Measurements from ENCODE around the gene AKR1C4.

Gene AKR1C4

DNA sequence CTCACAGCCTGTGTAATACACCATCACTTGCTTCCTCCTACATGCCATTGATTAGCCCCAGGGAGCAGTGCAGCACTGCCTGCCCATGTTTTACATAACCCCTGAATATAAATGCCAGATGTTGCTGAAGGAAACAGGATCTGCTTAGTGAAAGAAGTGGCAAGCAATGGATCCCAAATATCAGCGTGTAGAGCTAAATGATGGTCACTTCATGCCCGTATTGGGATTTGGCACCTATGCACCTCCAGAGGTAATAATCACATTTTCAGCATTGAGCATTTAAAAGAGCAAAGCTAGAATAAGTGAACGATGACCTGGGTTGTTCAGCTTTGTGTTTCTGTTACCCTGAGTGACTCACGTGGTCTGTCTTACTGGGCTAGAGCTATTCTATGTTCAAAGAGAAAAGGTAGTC is at the start of gene AKR1C4:
AKR1C4 (plus strand) TSS at position 136 of the 412 bp plus-strand sequence; CDS start at position 167, 31 bp downstream.
- no peak within 1 kb of the TSS for H3K4me3 ChIP-seq (ENCODE audit: low read depth in 1 of 2, low read length in 2 of 2)
- no peaks in the 10 kb centered on the region for H3K27me3 ChIP-seq (ENCODE audit: control insufficient read depth in 1 of 2, insufficient read depth in 2 of 2, low read length in 2 of 2)
- H3K9ac ChIP-seq (ENCODE audit: low read length): no peak within 1 kb of the TSS

DNA sequence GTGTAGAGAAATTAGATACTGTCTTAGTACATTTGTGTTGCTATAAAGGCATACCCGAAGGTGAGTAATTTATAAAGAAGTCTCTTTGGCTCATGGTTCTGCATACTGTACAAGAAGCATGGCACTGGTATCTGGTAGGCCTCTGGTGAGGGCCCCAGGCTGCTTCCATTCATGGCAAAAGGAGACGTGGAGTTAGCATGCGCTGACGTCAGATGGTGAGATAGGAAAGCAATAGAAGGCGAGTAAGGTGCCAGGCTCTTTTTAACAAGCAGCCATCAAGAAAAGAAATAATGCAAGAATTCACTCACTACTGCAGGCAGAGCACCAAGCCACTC is 49.8 kb upstream of the AKR1C4 start:
- Histone ChIP-seq H3K27ac (ENCODE audit: low read depth, low read length) (no peak overlapping the region), H3K4me3 (ENCODE audit: low read depth in 1 of 2, low read length in 2 of 2) (no peak overlapping the region), H3K36me3 (ENCODE audit: insufficient read depth, low read length) (no peaks in the 10 kb centered on the region), H3K9me3 (ENCODE audit: low read length) (no peaks in the 10 kb centered on the region), H3K4me1 (ENCODE audit: insufficient read depth, low read length) (no peaks in the 10 kb centered on the region), H3K27me3 (ENCODE audit: control insufficient read depth in 1 of 2, insufficient read depth in 2 of 2, low read length in 2 of 2) (no peaks in the 10 kb centered on the region), H3K9ac (ENCODE audit: low read length) (no peak overlapping the region)

More for the DNA sequence above, at the start of gene AKR1C4:
- Histone ChIP-seq H3K36me3 (ENCODE audit: insufficient read depth, low read length) (no peaks in the 10 kb centered on the region), H3K9me3 (ENCODE audit: low read length) (no peaks in the 10 kb centered on the region), H3K27ac (ENCODE audit: low read depth, low read length) (no peak within 1 kb of the TSS), H3K4me1 (ENCODE audit: insufficient read depth, low read length) (no peaks in the 10 kb centered on the region)

DNA sequence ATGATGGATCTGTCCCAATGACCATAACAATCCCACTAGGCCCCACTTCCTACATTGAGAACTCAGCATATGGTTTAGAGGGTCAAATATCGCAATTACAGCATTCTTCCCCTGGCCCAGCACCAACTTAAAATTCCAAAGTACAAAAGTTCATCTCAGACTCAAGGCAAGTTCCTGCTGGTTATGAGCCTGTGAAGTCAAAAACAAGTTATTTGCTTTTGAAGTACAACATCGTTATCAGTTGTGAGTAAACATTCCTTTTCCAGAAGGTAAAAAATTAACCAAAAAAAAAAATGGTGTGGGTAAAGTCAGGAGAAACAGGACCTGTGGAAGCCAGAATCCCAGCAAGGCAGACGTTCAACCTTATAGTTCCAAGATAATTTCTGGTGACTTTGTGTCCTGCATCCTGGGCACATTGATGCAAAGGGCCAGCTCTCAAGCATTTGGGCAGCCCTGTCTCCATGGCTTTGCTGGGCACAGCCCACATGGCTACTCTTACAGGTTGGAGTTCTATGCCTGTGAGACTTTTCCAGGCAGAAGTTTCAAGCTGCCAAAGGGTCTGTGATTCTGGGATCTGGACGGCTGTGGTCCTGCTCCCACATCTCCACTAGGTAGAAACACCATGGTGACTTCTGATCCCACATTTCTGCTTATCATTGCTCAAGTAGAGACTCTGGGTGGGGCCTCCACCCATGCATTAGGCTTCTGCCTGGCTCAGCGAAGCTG is 49.2 kb upstream of the AKR1C4 start:
- no peaks in the 10 kb centered on the region for H3K4me1 ChIP-seq (ENCODE audit: insufficient read depth, low read length)
- H3K9me3 ChIP-seq (ENCODE audit: low read length): no peaks in the 10 kb centered on the region
- no peaks in the 10 kb centered on the region for H3K27me3 ChIP-seq (ENCODE audit: control insufficient read depth in 1 of 2, insufficient read depth in 2 of 2, low read length in 2 of 2)
- H3K9ac ChIP-seq (ENCODE audit: low read length): no peak overlapping the region
- H3K36me3 ChIP-seq (ENCODE audit: insufficient read depth, low read length): no peaks in the 10 kb centered on the region
- H3K4me3 ChIP-seq (ENCODE audit: low read depth in 1 of 2, low read length in 2 of 2): no peak overlapping the region
- no peak overlapping the region for H3K27ac ChIP-seq (ENCODE audit: low read depth, low read length)

DNA sequence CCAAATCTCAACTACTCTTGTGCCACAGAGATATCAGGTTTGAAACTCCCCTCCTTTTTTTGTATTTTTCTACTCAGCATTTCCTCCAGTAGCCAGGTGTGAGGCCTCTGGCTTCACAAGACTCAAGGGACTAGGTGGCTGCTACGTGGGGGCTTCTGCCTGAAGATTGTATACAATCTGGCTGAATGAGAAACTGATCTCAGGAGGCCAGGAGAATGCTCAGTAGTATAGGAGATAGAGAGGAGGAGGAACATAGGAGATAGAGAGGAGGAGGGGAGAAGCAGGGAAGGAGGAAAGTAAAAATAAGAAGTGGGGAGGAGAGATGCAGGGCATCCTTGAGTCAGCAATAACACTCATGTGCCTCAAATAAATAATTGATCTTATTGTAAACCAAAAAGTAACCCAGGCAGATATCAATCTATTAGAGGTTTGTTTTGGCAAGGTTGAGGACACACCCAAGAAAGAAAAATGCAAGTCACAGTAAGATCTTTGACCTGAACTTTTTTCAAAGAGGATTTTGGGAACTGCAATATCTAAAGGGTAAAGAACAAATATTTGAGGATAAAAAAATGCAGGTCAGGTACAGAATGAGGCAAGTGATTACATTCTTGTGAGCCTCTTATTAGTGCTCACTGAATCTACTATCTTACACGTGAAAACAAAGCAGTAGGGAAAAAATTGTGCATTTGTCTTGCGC is 48.5 kb upstream of the AKR1C4 start:
- Histone ChIP-seq H3K4me1 (ENCODE audit: insufficient read depth, low read length) (no peaks in the 10 kb centered on the region), H3K9me3 (ENCODE audit: low read length) (no peaks in the 10 kb centered on the region), H3K36me3 (ENCODE audit: insufficient read depth, low read length) (no peaks in the 10 kb centered on the region), H3K27ac (ENCODE audit: low read depth, low read length) (no peak overlapping the region), H3K9ac (ENCODE audit: low read length) (no peak overlapping the region), H3K4me3 (ENCODE audit: low read depth in 1 of 2, low read length in 2 of 2) (no peak overlapping the region), H3K27me3 (ENCODE audit: control insufficient read depth in 1 of 2, insufficient read depth in 2 of 2, low read length in 2 of 2) (no peaks in the 10 kb centered on the region)

DNA sequence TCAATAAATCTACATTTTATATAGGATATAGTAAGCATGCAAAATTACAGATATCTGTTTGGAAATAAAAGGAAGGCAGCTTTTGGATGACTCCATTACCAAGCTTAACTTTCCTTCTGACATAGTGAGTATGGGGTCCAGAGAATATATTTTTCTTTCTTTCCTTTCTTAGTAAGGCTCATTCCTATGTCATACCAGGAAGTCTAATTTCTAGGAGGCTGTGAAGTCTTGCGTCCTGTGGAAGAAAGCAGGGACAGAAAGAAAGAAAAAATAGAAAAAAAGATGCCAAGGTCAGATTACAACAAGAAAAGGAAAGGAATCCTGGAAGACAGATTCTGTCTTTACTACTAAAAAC is 48.0 kb upstream of the AKR1C4 start:
- Histone ChIP-seq H3K27me3 (ENCODE audit: control insufficient read depth in 1 of 2, insufficient read depth in 2 of 2, low read length in 2 of 2) (no peaks in the 10 kb centered on the region), H3K27ac (ENCODE audit: low read depth, low read length) (no peak overlapping the region), H3K4me1 (ENCODE audit: insufficient read depth, low read length) (no peaks in the 10 kb centered on the region), H3K36me3 (ENCODE audit: insufficient read depth, low read length) (no peaks in the 10 kb centered on the region), H3K4me3 (ENCODE audit: low read depth in 1 of 2, low read length in 2 of 2) (no peak overlapping the region), H3K9me3 (ENCODE audit: low read length) (no peaks in the 10 kb centered on the region), H3K9ac (ENCODE audit: low read length) (no peak overlapping the region)

DNA sequence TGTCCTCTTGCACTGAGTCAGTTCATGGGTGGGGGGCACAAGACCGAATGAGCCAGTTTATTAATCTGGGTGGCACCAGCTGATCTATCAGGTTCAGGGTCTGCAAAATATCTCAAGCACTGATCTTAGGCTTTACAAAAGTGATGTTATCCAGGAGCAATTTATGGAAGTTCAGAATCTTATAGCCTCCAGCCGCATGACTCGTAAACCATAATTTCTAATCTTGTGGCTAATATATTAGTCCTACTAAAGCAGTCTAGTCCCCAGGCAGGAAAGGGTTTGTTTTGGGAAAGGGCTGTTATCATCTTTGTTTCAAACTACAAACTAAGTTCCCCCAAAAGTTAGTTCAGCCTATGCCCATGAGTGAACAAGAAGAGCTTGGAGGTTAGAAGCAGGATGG is 45.6 kb upstream of the AKR1C4 start:
- Histone ChIP-seq H3K27me3 (ENCODE audit: control insufficient read depth in 1 of 2, insufficient read depth in 2 of 2, low read length in 2 of 2) (no peaks in the 10 kb centered on the region), H3K27ac (ENCODE audit: low read depth, low read length) (no peak overlapping the region), H3K9ac (ENCODE audit: low read length) (no peak overlapping the region), H3K4me1 (ENCODE audit: insufficient read depth, low read length) (no peaks in the 10 kb centered on the region), H3K36me3 (ENCODE audit: insufficient read depth, low read length) (no peaks in the 10 kb centered on the region), H3K4me3 (ENCODE audit: low read depth in 1 of 2, low read length in 2 of 2) (no peak overlapping the region), H3K9me3 (ENCODE audit: low read length) (no peaks in the 10 kb centered on the region)

DNA sequence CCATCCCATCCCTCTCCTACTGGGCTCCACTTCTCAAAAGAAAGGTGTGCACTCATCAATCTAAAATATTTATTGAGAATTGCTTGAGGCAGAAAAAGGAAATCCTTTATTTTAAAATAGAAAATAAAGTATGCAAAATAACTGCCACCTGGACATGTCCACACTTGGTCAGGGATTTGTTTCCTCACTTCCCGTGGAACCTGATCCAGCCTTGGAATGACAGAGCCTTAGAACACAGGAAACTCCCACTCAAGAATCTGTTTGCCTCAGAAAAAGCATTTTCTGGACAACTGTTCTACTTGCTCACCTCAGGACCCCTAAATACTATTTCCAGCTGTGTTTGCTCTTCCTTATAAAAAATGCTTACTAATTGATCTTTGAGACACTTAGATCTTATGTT is 40.7 kb upstream of the AKR1C4 start:
- no peak overlapping the region for H3K4me3 ChIP-seq (ENCODE audit: low read depth in 1 of 2, low read length in 2 of 2)
- no peaks in the 10 kb centered on the region for H3K27me3 ChIP-seq (ENCODE audit: control insufficient read depth in 1 of 2, insufficient read depth in 2 of 2, low read length in 2 of 2)
- no peaks in the 10 kb centered on the region for H3K9me3 ChIP-seq (ENCODE audit: low read length)
- H3K4me1 ChIP-seq (ENCODE audit: insufficient read depth, low read length): no peaks in the 10 kb centered on the region
- no peak overlapping the region for H3K27ac ChIP-seq (ENCODE audit: low read depth, low read length)
- H3K36me3 ChIP-seq (ENCODE audit: insufficient read depth, low read length): no peaks in the 10 kb centered on the region
- H3K9ac ChIP-seq (ENCODE audit: low read length): no peak overlapping the region

DNA sequence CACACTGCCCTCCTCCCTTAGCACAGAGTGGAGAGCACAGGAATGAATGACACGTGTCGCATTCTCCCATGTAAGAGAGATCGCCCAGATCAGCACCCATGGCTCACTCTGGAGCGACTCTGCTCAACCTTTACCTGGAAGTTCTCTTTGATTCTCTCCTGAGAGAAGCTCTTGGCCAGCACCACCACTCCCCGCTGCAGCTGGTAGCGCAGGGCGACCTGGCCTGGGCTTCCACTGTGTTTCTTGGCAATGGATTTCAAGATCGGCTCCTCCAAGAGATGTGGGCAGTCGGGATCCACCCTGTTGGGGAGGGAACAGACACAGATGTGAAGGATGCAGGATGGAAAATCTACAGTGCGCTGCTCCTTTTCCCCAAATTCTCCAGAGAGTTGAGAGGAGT is 39.1 kb upstream of the AKR1C4 start:
- Histone ChIP-seq H3K9ac (ENCODE audit: low read length) (no peak overlapping the region), H3K4me3 (ENCODE audit: low read depth in 1 of 2, low read length in 2 of 2) (no peak overlapping the region), H3K9me3 (ENCODE audit: low read length) (no peaks in the 10 kb centered on the region), H3K36me3 (ENCODE audit: insufficient read depth, low read length) (no peaks in the 10 kb centered on the region), H3K27me3 (ENCODE audit: control insufficient read depth in 1 of 2, insufficient read depth in 2 of 2, low read length in 2 of 2) (no peaks in the 10 kb centered on the region), H3K4me1 (ENCODE audit: insufficient read depth, low read length) (no peaks in the 10 kb centered on the region), H3K27ac (ENCODE audit: low read depth, low read length) (no peak overlapping the region)

DNA sequence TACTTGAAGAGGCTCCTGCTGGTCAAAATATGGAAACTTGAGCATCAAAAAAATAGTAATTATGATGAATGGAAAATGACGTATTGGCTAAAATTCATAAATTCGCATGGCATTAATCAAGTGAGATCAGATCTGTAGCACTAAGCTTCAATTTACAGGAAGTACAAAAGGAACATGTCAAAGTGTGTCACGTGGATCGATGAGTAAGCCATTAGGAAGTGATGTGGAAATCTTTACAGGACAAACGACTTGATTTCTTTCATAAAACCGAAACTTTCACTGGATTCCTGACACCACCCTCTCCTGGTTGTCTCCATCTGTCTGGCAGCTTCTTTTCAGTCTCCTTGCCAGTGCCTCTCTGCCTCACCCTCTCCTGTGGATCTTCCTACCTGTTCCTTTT is 37.5 kb upstream of the AKR1C4 start:
- Histone ChIP-seq H3K4me3 (ENCODE audit: low read depth in 1 of 2, low read length in 2 of 2) (no peak overlapping the region), H3K27ac (ENCODE audit: low read depth, low read length) (no peak overlapping the region), H3K9me3 (ENCODE audit: low read length) (no peaks in the 10 kb centered on the region), H3K4me1 (ENCODE audit: insufficient read depth, low read length) (no peaks in the 10 kb centered on the region), H3K9ac (ENCODE audit: low read length) (no peak overlapping the region), H3K36me3 (ENCODE audit: insufficient read depth, low read length) (no peaks in the 10 kb centered on the region), H3K27me3 (ENCODE audit: control insufficient read depth in 1 of 2, insufficient read depth in 2 of 2, low read length in 2 of 2) (no peaks in the 10 kb centered on the region)

DNA sequence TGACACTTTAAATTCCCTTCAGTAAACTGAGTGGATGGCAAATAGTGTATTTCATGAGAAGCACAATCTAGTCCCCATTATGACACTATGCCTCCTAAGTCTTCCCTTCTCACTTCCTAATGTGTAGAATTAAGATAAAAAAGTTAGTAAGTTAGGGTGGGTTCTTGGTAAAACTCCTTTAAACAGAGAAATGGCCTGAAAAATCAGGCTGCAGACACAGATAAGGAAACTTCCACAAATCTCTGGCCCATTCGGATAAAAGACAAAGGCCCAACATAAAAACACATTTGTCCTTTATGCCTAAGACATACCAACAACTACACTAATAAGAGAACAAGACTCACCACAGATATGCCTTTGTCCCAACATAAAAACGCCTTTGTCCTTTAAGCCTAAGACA is 33.1 kb upstream of the AKR1C4 start:
- Histone ChIP-seq H3K9me3 (ENCODE audit: low read length) (peaks cover 11% of the 10 kb centered on the region), H3K36me3 (ENCODE audit: insufficient read depth, low read length) (no peaks in the 10 kb centered on the region), H3K9ac (ENCODE audit: low read length) (no peak overlapping the region), H3K27ac (ENCODE audit: low read depth, low read length) (no peak overlapping the region), H3K4me1 (ENCODE audit: insufficient read depth, low read length) (no peaks in the 10 kb centered on the region), H3K4me3 (ENCODE audit: low read depth in 1 of 2, low read length in 2 of 2) (no peak overlapping the region), H3K27me3 (ENCODE audit: control insufficient read depth in 1 of 2, insufficient read depth in 2 of 2, low read length in 2 of 2) (no peaks in the 10 kb centered on the region)

DNA sequence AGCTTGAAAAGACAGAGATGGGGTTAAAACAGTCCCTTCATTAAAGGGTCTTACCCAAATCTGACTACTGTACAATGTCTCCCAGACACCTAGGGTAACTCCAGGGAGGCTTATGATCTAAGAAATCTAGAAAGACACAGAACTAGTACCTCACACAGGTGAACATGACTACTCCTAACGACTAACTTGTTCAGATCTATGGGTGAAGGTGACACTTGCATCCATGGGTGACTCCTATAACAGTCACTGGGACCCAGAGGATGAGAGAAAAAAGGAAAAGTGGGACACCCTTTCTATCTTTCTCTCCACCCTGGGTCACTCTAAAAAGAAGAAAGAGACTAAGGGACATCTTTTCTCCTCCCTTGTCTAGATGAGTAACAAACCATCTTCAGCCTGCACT is 30.9 kb upstream of the AKR1C4 start:
- Histone ChIP-seq H3K9me3 (ENCODE audit: low read length) (peaks cover 11% of the 10 kb centered on the region), H3K27ac (ENCODE audit: low read depth, low read length) (no peak overlapping the region), H3K9ac (ENCODE audit: low read length) (no peak overlapping the region), H3K36me3 (ENCODE audit: insufficient read depth, low read length) (no peaks in the 10 kb centered on the region), H3K4me1 (ENCODE audit: insufficient read depth, low read length) (no peaks in the 10 kb centered on the region), H3K4me3 (ENCODE audit: low read depth in 1 of 2, low read length in 2 of 2) (no peak overlapping the region), H3K27me3 (ENCODE audit: control insufficient read depth in 1 of 2, insufficient read depth in 2 of 2, low read length in 2 of 2) (no peaks in the 10 kb centered on the region)

DNA sequence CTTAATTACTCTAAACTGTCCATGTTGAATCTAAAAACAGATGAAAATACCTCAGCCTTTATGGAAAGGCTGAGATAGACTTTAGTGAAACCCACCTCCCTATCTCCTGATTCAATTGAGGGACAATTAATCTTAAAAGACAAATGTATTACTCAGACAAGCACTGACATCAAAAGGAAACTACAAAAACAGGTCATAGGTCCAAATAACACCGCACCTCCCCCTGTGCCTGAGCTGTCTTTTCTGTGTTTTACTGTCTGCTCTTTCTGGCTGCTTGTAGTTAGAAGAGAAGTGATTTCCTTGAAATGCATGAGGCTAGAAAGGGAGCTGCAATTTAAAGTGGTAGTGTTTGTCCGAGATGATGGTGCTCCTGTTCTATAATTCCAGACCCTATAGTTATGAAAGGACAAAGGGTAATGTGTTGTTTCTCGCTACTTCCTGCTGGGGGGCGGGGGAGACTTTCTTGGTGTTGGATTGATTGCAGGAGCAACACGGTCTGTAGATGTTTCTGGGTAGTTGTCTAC is 27.7 kb upstream of the AKR1C4 start:
- H3K4me3 ChIP-seq (ENCODE audit: low read depth in 1 of 2, low read length in 2 of 2): no peak overlapping the region
- no peak overlapping the region for H3K27ac ChIP-seq (ENCODE audit: low read depth, low read length)
- no peaks in the 10 kb centered on the region for H3K27me3 ChIP-seq (ENCODE audit: control insufficient read depth in 1 of 2, insufficient read depth in 2 of 2, low read length in 2 of 2)
- no peaks in the 10 kb centered on the region for H3K4me1 ChIP-seq (ENCODE audit: insufficient read depth, low read length)
- peaks cover 11% of the 10 kb centered on the region for H3K9me3 ChIP-seq (ENCODE audit: low read length)
- H3K36me3 ChIP-seq (ENCODE audit: insufficient read depth, low read length): no peaks in the 10 kb centered on the region
- H3K9ac ChIP-seq (ENCODE audit: low read length): no peak overlapping the region
